Stomach (tissue), 4 donors: ENCODE data around the gene MAMDC2.

Experiments used
- POLR2A ChIP-seq, 4 donors: fragments of 450-650 bp; IDR thresholded peaks; one replicate each; pipeline ENCODE4 v1.6.1; 2016; ENCODE audit warnings: antibody characterized with exemption in 4 of 4, control low read depth in 2 of 4, mild to moderate bottlenecking in 1 of 4, moderate library complexity in 1 of 4
- TF ChIP-seq, protein P1 (sequence below), 7 experiments: fragments of 450-650 bp in 4 of 7; fragments of 200-600 bp in 3 of 7; sonication (generic) in 3 of 7; IDR thresholded peaks; one replicate each; pipeline ENCODE4 v1.5.1; 2016 to 2019; ENCODE audit warnings: antibody characterized with exemption in 7 of 7, control low read depth in 2 of 7, mild to moderate bottlenecking in 1 of 7

GRCh38 chr9:70169222-70169621 lies 125.6 kb downstream of the MAMDC2 start:
- TF ChIP-seq, protein P1, sequence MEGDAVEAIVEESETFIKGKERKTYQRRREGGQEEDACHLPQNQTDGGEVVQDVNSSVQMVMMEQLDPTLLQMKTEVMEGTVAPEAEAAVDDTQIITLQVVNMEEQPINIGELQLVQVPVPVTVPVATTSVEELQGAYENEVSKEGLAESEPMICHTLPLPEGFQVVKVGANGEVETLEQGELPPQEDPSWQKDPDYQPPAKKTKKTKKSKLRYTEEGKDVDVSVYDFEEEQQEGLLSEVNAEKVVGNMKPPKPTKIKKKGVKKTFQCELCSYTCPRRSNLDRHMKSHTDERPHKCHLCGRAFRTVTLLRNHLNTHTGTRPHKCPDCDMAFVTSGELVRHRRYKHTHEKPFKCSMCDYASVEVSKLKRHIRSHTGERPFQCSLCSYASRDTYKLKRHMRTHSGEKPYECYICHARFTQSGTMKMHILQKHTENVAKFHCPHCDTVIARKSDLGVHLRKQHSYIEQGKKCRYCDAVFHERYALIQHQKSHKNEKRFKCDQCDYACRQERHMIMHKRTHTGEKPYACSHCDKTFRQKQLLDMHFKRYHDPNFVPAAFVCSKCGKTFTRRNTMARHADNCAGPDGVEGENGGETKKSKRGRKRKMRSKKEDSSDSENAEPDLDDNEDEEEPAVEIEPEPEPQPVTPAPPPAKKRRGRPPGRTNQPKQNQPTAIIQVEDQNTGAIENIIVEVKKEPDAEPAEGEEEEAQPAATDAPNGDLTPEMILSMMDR (IDR thresholded peaks at IDR 0.05), result no peak
- TF ChIP-seq POLR2A (IDR thresholded peaks at IDR 0.05), result no peak
